ENCODE results near the gene WSCD2.

GRCh38 chr12:108166505-108166904 is 37.4 kb downstream of the WSCD2 start:
- TF ChIP-seq CTCF (IDR thresholded peaks at IDR 0.05), result no peak
- TF ChIP-seq EP300 (IDR thresholded peaks at IDR 0.05), result no peak
- no peak for TF ChIP-seq POLR2A (IDR thresholded peaks at IDR 0.05)

All from stomach (tissue), 4 donors.